ENCODE results near the gene SLC9A5. TPM values are rescaled to one million over a fixed set of nuclear protein-coding genes. Genes with fewer than 3 reads are reported as not detected.
A peak's percentile ranks its signal among the peaks of the same experiment; 100 is the strongest.

The SLC9A5 gene
- total and polyA plus RNA-seq, 9 of the 15 experiments (the other 6 are each of a cell fraction or from before 2014, with no cell fraction given), result 0.06 to 3.1 (median 1.2) TPM

GRCh38 chr16:67246081-67246755 is 2.6 kb upstream of the SLC9A5 start (continued):
- TF ChIP-seq EZH2 (IDR thresholded peaks at IDR 0.05; ENCODE audit: borderline replicate concordance, low read depth, low read length) (no peak), STAT5A (IDR thresholded peaks at IDR 0.05; ENCODE audit: borderline replicate concordance, low read length) (no peak), NR3C1 (CRISPR knock-in tag; IDR thresholded peaks at IDR 0.05) (no peak), ARID2 (IDR thresholded peaks at IDR 0.05) (no peak), ZSCAN32 (CRISPR knock-in tag; IDR thresholded peaks at IDR 0.05) (no peak), NFATC3 (IDR thresholded peaks at IDR 0.05) (no peak), HNRNPH1 (optimal IDR thresholded peaks at IDR 0.05; ENCODE audit: low read depth, low read length) (no peak), HMG20A (CRISPR knock-in tag; conservative IDR thresholded peaks at IDR 0.05) (no peak), KAT8 (IDR thresholded peaks at IDR 0.05; ENCODE audit: low read depth) (no peak), HOXB6 (CRISPR knock-in tag; IDR thresholded peaks at IDR 0.05; ENCODE audit: borderline replicate concordance) (no peak), ZNF780A (CRISPR knock-in tag; IDR thresholded peaks at IDR 0.05) (no peak), TCF3 (CRISPR knock-in tag; IDR thresholded peaks at IDR 0.05) (peak; percentile 33; the same call in 1 of the 2 replicates), RNF219 (CRISPR knock-in tag; IDR thresholded peaks at IDR 0.05) (no peak), DACH1 (IDR thresholded peaks at IDR 0.05; ENCODE audit: partially characterized antibody) (peak; percentile 44), RNF2 (IDR thresholded peaks at IDR 0.05) (peak; percentile 66), XRCC4 (IDR thresholded peaks at IDR 0.05; ENCODE audit: extremely low read depth, insufficient read depth, insufficient read length) (no peak), BMI1 (IDR thresholded peaks at IDR 0.05; ENCODE audit: low read length) (no peak), KAT7 (CRISPR knock-in tag; IDR thresholded peaks at IDR 0.05; ENCODE audit: borderline replicate concordance) (peak; percentile 58; the same call in 1 of the 2 replicates)
- TF ChIP-seq, protein P1, sequence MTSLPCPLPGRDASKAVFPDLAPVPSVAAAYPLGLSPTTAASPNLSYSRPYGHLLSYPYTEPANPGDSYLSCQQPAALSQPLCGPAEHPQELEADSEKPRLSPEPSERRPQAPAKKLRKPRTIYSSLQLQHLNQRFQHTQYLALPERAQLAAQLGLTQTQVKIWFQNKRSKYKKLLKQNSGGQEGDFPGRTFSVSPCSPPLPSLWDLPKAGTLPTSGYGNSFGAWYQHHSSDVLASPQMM (CRISPR knock-in tag; IDR thresholded peaks at IDR 0.05), result no peak
- TF ChIP-seq, protein P2, sequence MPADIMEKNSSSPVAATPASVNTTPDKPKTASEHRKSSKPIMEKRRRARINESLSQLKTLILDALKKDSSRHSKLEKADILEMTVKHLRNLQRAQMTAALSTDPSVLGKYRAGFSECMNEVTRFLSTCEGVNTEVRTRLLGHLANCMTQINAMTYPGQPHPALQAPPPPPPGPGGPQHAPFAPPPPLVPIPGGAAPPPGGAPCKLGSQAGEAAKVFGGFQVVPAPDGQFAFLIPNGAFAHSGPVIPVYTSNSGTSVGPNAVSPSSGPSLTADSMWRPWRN (IDR thresholded peaks at IDR 0.05; ENCODE audit: low read depth), result no peak
- TF ChIP-seq, protein P3, sequence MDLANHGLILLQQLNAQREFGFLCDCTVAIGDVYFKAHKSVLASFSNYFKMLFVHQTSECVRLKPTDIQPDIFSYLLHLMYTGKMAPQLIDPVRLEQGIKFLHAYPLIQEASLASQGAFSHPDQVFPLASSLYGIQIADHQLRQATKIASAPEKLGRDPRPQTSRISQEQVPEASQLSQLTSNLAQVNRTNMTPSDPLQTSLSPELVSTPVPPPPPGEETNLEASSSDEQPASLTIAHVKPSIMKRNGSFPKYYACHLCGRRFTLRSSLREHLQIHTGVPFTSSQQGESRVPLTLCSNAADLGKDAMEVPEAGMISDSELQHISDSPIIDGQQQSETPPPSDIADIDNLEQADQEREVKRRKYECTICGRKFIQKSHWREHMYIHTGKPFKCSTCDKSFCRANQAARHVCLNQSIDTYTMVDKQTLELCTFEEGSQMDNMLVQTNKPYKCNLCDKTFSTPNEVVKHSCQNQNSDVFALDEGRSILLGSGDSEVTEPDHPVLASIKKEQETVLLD (IDR thresholded peaks at IDR 0.05), result peak; percentile 44; the same call in 1 of the 2 replicates
- TF ChIP-seq, protein P4, sequence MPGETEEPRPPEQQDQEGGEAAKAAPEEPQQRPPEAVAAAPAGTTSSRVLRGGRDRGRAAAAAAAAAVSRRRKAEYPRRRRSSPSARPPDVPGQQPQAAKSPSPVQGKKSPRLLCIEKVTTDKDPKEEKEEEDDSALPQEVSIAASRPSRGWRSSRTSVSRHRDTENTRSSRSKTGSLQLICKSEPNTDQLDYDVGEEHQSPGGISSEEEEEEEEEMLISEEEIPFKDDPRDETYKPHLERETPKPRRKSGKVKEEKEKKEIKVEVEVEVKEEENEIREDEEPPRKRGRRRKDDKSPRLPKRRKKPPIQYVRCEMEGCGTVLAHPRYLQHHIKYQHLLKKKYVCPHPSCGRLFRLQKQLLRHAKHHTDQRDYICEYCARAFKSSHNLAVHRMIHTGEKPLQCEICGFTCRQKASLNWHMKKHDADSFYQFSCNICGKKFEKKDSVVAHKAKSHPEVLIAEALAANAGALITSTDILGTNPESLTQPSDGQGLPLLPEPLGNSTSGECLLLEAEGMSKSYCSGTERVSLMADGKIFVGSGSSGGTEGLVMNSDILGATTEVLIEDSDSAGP (CRISPR knock-in tag; IDR thresholded peaks at IDR 0.05), result no peak

Measured in K562 (cell line).